H1 (cell line): ENCODE data around the gene MT1H. TPM values are rescaled to one million over a fixed set of nuclear protein-coding genes. Genes with fewer than 3 reads are reported as not detected.

Source experiments
- CTCF ChIA-PET: fragments of 300-600 bp; sonication (Branson Sonifier 250); formaldehyde crosslinking; loops from one replicate; lab custom pipeline; 2021; ENCODE audit not compliant: partially characterized antibody; lab: Charles Lee
- POLR2A ChIA-PET: fragments of 300-600 bp; sonication (Branson Sonifier 250); formaldehyde crosslinking; loops from one replicate; lab custom pipeline; 2021; ENCODE audit warnings: inconsistent platforms; ENCODE audit not compliant: partially characterized antibody; lab: Charles Lee
- DNase-seq, 2 experiments: peaks; one replicate each; pipeline versions ENCODE4 v3.0.0 to v3.0.0-alpha.2; 2010 to 2022; ENCODE audit warnings: low spot score in 2 of 2, low read depth in 1 of 2, mixed read lengths in 1 of 2
- FAIRE-seq: peaks from 2 replicates; lab custom pipeline; 2011; peaks lifted over from hg19 to GRCh38; lab: Jason Lieb, UNC
- H2AFZ ChIP-seq: 2 replicates; pipeline ENCODE4 v1.8.1; 2012; ENCODE audit warnings: low read length, inconsistent platforms
- H2AK5ac ChIP-seq: 2 replicates; pipeline ENCODE4 v1.6.1; 2013; ENCODE audit warnings: low read depth, low read length
- H2BK120ac ChIP-seq: replicated peaks from 2 replicates; pipeline ENCODE3; 2013; ENCODE audit warnings: low read depth, low read length, inconsistent platforms
- H2BK12ac ChIP-seq: 2 replicates; pipeline ENCODE4 v1.6.1; 2013; ENCODE audit warnings: low read depth, low read length
- H2BK15ac ChIP-seq: 2 replicates; pipeline ENCODE4 v1.6.1; 2013; ENCODE audit warnings: low read length
- H2BK20ac ChIP-seq: 2 replicates; pipeline ENCODE4 v1.6.1; 2013; ENCODE audit warnings: low read length
- H2BK5ac ChIP-seq: 2 replicates; pipeline ENCODE4 v1.6.1; 2013; ENCODE audit warnings: low read depth, low read length
- H3K14ac ChIP-seq: 2 replicates; pipeline ENCODE4 v1.6.1; 2013; ENCODE audit warnings: inconsistent platforms; ENCODE audit not compliant: insufficient read length
- H3K18ac ChIP-seq: 2 replicates; pipeline ENCODE4 v1.6.1; 2013; ENCODE audit warnings: low read length; ENCODE audit errors: extremely low read depth
- H3K23ac ChIP-seq: 2 replicates; pipeline ENCODE4 v1.6.1; 2013; ENCODE audit warnings: inconsistent platforms; ENCODE audit not compliant: insufficient read length
- H3K23me2 ChIP-seq: 2 replicates; pipeline ENCODE4 v1.6.1; 2013; ENCODE audit warnings: low read depth, low read length
- H3K27ac ChIP-seq: 2 replicates; pipeline ENCODE4 v1.6.1; 2011; ENCODE audit warnings: low read depth, low read length, inconsistent platforms
- H3K27me3 ChIP-seq, 4 experiments: replicated peaks in 1 of 4; 1 replicate in 1 of 4; 2 replicates in 3 of 4; pipeline versions ENCODE4 v1.6.1 to v1.8.1; 2011 to 2013; ENCODE audit warnings: low read length in 3 of 4, mild to moderate bottlenecking in 3 of 4, inconsistent platforms in 2 of 4, mixed read lengths in 2 of 4, moderate library complexity in 1 of 4; ENCODE audit not compliant: control insufficient read depth in 3 of 4, insufficient read depth in 3 of 4; ENCODE audit errors: extremely low read depth in 1 of 4
- H3K36me3 ChIP-seq, 4 experiments: 2 replicates each; pipeline versions ENCODE4 v1.6.1 to v1.8.1; 2011 to 2013; ENCODE audit warnings: mild to moderate bottlenecking in 4 of 4, low read length in 3 of 4, moderate library complexity in 2 of 4, control low read depth in 1 of 4, inconsistent platforms in 1 of 4; ENCODE audit not compliant: insufficient read depth in 4 of 4, control insufficient read depth in 2 of 4
- H3K4ac ChIP-seq: replicated peaks from 2 replicates; pipeline ENCODE3; 2013; ENCODE audit warnings: low read length, low read depth, mixed read lengths, inconsistent platforms; ENCODE audit not compliant: insufficient read length
- H3K4me1 ChIP-seq, 4 experiments: replicated peaks in 1 of 4; 1 replicate in 1 of 4; 2 replicates in 3 of 4; pipeline versions ENCODE4 v1.6.1 to v1.8.1; 2011 to 2013; ENCODE audit warnings: low read length in 3 of 4, inconsistent platforms in 2 of 4, mixed read lengths in 1 of 4; ENCODE audit not compliant: insufficient read depth in 4 of 4, control insufficient read depth in 3 of 4
- H3K4me2 ChIP-seq, 2 experiments: 2 replicates each; pipeline versions ENCODE4 v1.6.1 to v1.8.1; 2011 to 2013; ENCODE audit warnings: low read depth in 2 of 2, low read length in 2 of 2, control low read depth in 1 of 2, inconsistent platforms in 1 of 2, mild to moderate bottlenecking in 1 of 2; ENCODE audit not compliant: insufficient read depth in 1 of 2
- H3K4me3 ChIP-seq, 4 experiments: fragments of 200-600, 300-600 bp in 1 of 4; sonication (generic), shearing (Covaris generic), sonication (Bioruptor Twin) in 1 of 4; 2 replicates each; pipeline versions ENCODE4 v1.5.1 to v1.8.1; 2011 to 2016; ENCODE audit warnings: low read length in 4 of 4, low read depth in 3 of 4, control low read depth in 2 of 4, inconsistent platforms in 2 of 4, mild to moderate bottlenecking in 2 of 4, mixed read lengths in 1 of 4, moderate library complexity in 1 of 4; ENCODE audit not compliant: insufficient read depth in 2 of 4; ENCODE audit errors: extremely low read depth in 1 of 4
- H3K56ac ChIP-seq: replicated peaks from 2 replicates; pipeline ENCODE3; 2013; ENCODE audit warnings: low read depth, mild to moderate bottlenecking, mixed read lengths, low read length, inconsistent platforms; ENCODE audit not compliant: insufficient read length
- H3K79me1 ChIP-seq: 2 replicates; pipeline ENCODE4 v1.6.1; 2013; ENCODE audit warnings: low read depth, low read length, control low read depth
- H3K79me2 ChIP-seq, 2 experiments: 2 replicates each; pipeline versions ENCODE4 v1.6.1 to v1.8.1; 2012 to 2013; ENCODE audit warnings: low read length in 2 of 2, mild to moderate bottlenecking in 2 of 2, inconsistent platforms in 1 of 2; ENCODE audit not compliant: insufficient read depth in 2 of 2, control insufficient read depth in 1 of 2
- H3K9ac ChIP-seq, 4 experiments: replicated peaks in 1 of 4; 1 replicate in 1 of 4; 2 replicates in 3 of 4; pipeline versions ENCODE4 v1.6.1 to v1.8.1; 2011 to 2013; ENCODE audit warnings: low read depth in 3 of 4, low read length in 3 of 4, control low read depth in 2 of 4, mild to moderate bottlenecking in 2 of 4, moderate library complexity in 2 of 4, inconsistent platforms in 1 of 4; ENCODE audit errors: extremely low read depth in 1 of 4
- H3K9me3 ChIP-seq, 2 experiments: 2 replicates each; pipeline versions ENCODE4 v1.6.1 to v1.8.1; 2012 to 2013; ENCODE audit warnings: mild to moderate bottlenecking in 2 of 2, moderate library complexity in 2 of 2, control low read depth in 1 of 2, inconsistent platforms in 1 of 2, low read depth in 1 of 2, low read length in 1 of 2, mixed read lengths in 1 of 2; ENCODE audit not compliant: insufficient read depth in 2 of 2
- H4K20me1 ChIP-seq, 2 experiments: replicated peaks in 1 of 2; 2 replicates each; pipeline versions ENCODE3 to v1.8.1; 2011 to 2013; ENCODE audit warnings: inconsistent platforms in 2 of 2, low read length in 2 of 2, mild to moderate bottlenecking in 1 of 2; ENCODE audit not compliant: insufficient read depth in 2 of 2, control insufficient read depth in 1 of 2
- H4K5ac ChIP-seq: 2 replicates; pipeline ENCODE4 v1.6.1; 2013; ENCODE audit warnings: low read length, low read depth, mixed read lengths, inconsistent platforms; ENCODE audit not compliant: insufficient read length
- H4K8ac ChIP-seq: 2 replicates; pipeline ENCODE4 v1.8.0; 2013; ENCODE audit warnings: mild to moderate bottlenecking, moderate library complexity, low read length, inconsistent platforms; ENCODE audit not compliant: insufficient read depth; ENCODE audit errors: extremely low read depth
- H4K91ac ChIP-seq: replicated peaks from 2 replicates; pipeline ENCODE3; 2013; ENCODE audit warnings: low read length, mixed read lengths, inconsistent platforms; ENCODE audit not compliant: insufficient read length
- ATF3 ChIP-seq: IDR thresholded peaks from 2 replicates; pipeline ENCODE4 v1.6.1; 2011; ENCODE audit warnings: low read depth, mild to moderate bottlenecking, low read length; ENCODE audit not compliant: insufficient read depth
- EZH2 ChIP-seq: fragments of 200-600 bp; sonication (generic); IDR thresholded peaks from 2 replicates; pipeline ENCODE4 v1.7.1; 2012; ENCODE audit warnings: low read depth, mild to moderate bottlenecking, moderate library complexity, low read length, inconsistent platforms; ENCODE audit not compliant: severe bottlenecking
- POU5F1 ChIP-seq: IDR thresholded peaks from 2 replicates; pipeline ENCODE4 v1.6.1; 2011; ENCODE audit warnings: low read depth, mild to moderate bottlenecking, low read length, moderate library complexity
- TAF1 ChIP-seq: IDR thresholded peaks from 2 replicates; pipeline ENCODE4 v1.6.1; 2011; ENCODE audit warnings: mild to moderate bottlenecking, low read depth, low read length
- TCF12 ChIP-seq: IDR thresholded peaks from 2 replicates; pipeline ENCODE4 v1.6.1; 2011; ENCODE audit warnings: low read depth, mild to moderate bottlenecking, low read length
- TEAD4 ChIP-seq: IDR thresholded peaks from 2 replicates; pipeline ENCODE4 v1.6.1; 2012; ENCODE audit warnings: low read depth, low read length, inconsistent platforms, mixed read lengths
- WGBS, 2 experiments: shearing (Covaris generic) in 1 of 2; methylation state at CpG; one replicate each; pipeline versions ENCODE4 v1.1.6 to v1.1.7; 2013 to 2015; ENCODE audit warnings: low lambda C conversion rate in 2 of 2, mixed read lengths in 2 of 2, inconsistent platforms in 1 of 2, low coverage in 1 of 2, missing lambda C conversion rate in 1 of 2; ENCODE audit not compliant: insufficient replicate concordance in 2 of 2, insufficient coverage in 1 of 2, insufficient read length in 1 of 2; ENCODE audit errors: extremely low coverage in 1 of 2, missing lambda C conversion rate in 1 of 2; 5-methylcytosine and 5-hydroxymethylcytosine counted together
- polyA plus RNA-seq, 7 experiments: library from polyadenylated mRNA; depleted of rRNA in 3 of 7; stranded (reverse) in 5 of 7; unstranded in 2 of 7; fragments of >200 nt in 5 of 7; fragments of 200-250 nt in 2 of 7; gene quantifications; 1 replicate in 5 of 7; 2 replicates in 1 of 7; 4 replicates in 1 of 7; pipeline versions ENCODE4 v1.2.1 to v1.2.3, GENCODE V29; 2011 to 2013; ENCODE audit warnings: missing spikeins in 2 of 7, mixed read lengths in 2 of 7
- total RNA-seq: library from RNA; stranded (reverse); fragmentation: NEBNext Ultra II Directional; extraction: Animal tissue kit (Norgen Biotek cat#: 25700); gene quantifications from 2 replicates; pipeline ENCODE4 v1.2.1, GENCODE V29; 2021

Gene MT1H
- total and polyA plus RNA-seq, 2 of the 8 experiments (the other 6 are each of a cell fraction or from before 2014, with no cell fraction given): 11.9 to 95.7 TPM

GRCh38 chr16:56700631-56701030, 31.0 kb downstream of the MT1H start:
- H3K4ac ChIP-seq: no peak overlapping the region
- no peak overlapping the region for H3K14ac ChIP-seq
- no peaks in the 10 kb centered on the region; a peak in 2 of 7 replicates for H3K27me3 ChIP-seq
- H3K4me1 ChIP-seq: peaks cover 0 to 2% (median 0%) of the 10 kb centered on the region in 4 experiments; a peak in 1 of 7 replicates
- H3K27ac ChIP-seq: no peak overlapping the region
- CTCF ChIA-PET: interaction anchor here (0.6 to 4.8 kb wide), 25 partner anchors 8 to 184 kb away, joined by 3 to 85 read pairs (median 7); partner anchors contain the start of genes MT1B, MT1G, MT1H and MT1X
- no peak overlapping the region for H2BK5ac ChIP-seq
- peaks cover 0 to 4% of the 10 kb centered on the region in 2 experiments; a peak in 1 of 4 replicates for H3K9me3 ChIP-seq
- H3K4me3 ChIP-seq: no peak overlapping the region
- no peak overlapping the region for H2AK5ac ChIP-seq
- H4K8ac ChIP-seq: no peak overlapping the region
- TF ChIP-seq TEAD4: no peak
- no peak for TF ChIP-seq EZH2
- no peak for TF ChIP-seq POU5F1
- no peak for TF ChIP-seq TAF1
- no peak for TF ChIP-seq TCF12
- TF ChIP-seq ATF3: no peak
- H3K23me2 ChIP-seq: no peaks in the 10 kb centered on the region
- H4K91ac ChIP-seq: no peak overlapping the region
- WGBS, 2 experiments: 100% methylated on average over 1 of the region's 1 CpG; no CpG with 5 or more reads in 1 of the 2 experiments
- POLR2A ChIA-PET: interaction anchor here (0.8 to 3.3 kb wide), 6 partner anchors 17 to 75 kb away, joined by 3 to 25 read pairs (median 10); partner anchors contain the start of genes MT1E, MT1H and MT1X
- H3K9ac ChIP-seq: no peak overlapping the region
- no peak overlapping the region for H3K18ac ChIP-seq
- no peaks in the 10 kb centered on the region for H3K79me2 ChIP-seq
- H2BK15ac ChIP-seq: no peak overlapping the region
- no peak overlapping the region for H2AFZ ChIP-seq
- H3K36me3 ChIP-seq: no peaks in the 10 kb centered on the region
- DNase-seq (no peak), FAIRE-seq (no peak)
- H2BK120ac ChIP-seq: no peak overlapping the region
- H4K20me1 ChIP-seq: no peaks in the 10 kb centered on the region
- no peak overlapping the region for H3K4me2 ChIP-seq
- H3K56ac ChIP-seq: no peak overlapping the region
- H2BK20ac ChIP-seq: no peak overlapping the region
- H3K23ac ChIP-seq: no peak overlapping the region
- no peaks in the 10 kb centered on the region for H3K79me1 ChIP-seq
- H2BK12ac ChIP-seq: no peak overlapping the region
- no peak overlapping the region for H4K5ac ChIP-seq
